Spinal cord (tissue), 10 donors: ENCODE results near the gene MBD2. TPM values are rescaled to one million over a fixed set of nuclear protein-coding genes. Genes with fewer than 3 reads are reported as not detected.

Source experiments
- DNase-seq, 6 donors: peaks; one replicate each; pipeline versions ENCODE4 v3.0.0 to v3.0.0-alpha.2; 2013 to 2015; ENCODE audit warnings: low spot score in 6 of 6, low read depth in 4 of 6
- H3K27ac ChIP-seq: one replicate; pipeline ENCODE4 v1.5.1; 2013; ENCODE audit warnings: low read depth, low read length, control low read depth
- H3K27me3 ChIP-seq: one replicate; pipeline ENCODE4 v1.6.1; 2013; ENCODE audit warnings: low read length; ENCODE audit not compliant: control insufficient read depth, insufficient read depth
- H3K36me3 ChIP-seq: one replicate; pipeline ENCODE4 v1.6.1; 2013; ENCODE audit warnings: low read length; ENCODE audit not compliant: control insufficient read depth, insufficient read depth
- H3K4me1 ChIP-seq: one replicate; pipeline ENCODE4 v1.6.1; 2013; ENCODE audit warnings: low read length; ENCODE audit not compliant: control insufficient read depth, insufficient read depth
- H3K4me3 ChIP-seq: one replicate; pipeline ENCODE4 v1.5.1; 2013; ENCODE audit warnings: low read depth, low read length, control low read depth
- H3K9me3 ChIP-seq: one replicate; pipeline ENCODE4 v1.6.1; 2013; ENCODE audit warnings: low read length; ENCODE audit not compliant: control insufficient read depth, insufficient read depth
- WGBS: methylation state at CpG from one replicate; pipeline ENCODE4 v1.1.5; 2013; ENCODE audit warnings: missing lambda C conversion rate; ENCODE audit not compliant: insufficient coverage; 5-methylcytosine and 5-hydroxymethylcytosine counted together
- polyA plus RNA-seq, 2 donors: library from polyadenylated mRNA; unstranded; fragments of 120-200 nt; gene quantifications; one replicate each; pipeline ENCODE4 v1.2.1, GENCODE V29; 2013; ENCODE audit not compliant: insufficient read length in 2 of 2
- total RNA-seq, 2 donors: library from RNA; depleted of rRNA in 1 of 2; stranded (reverse); fragments of 120-200 nt in 1 of 2; fragments of >200 nt in 1 of 2; gene quantifications; one replicate each; pipeline versions ENCODE4 v1.2.3 to v1.2.4, GENCODE V29; 2013 to 2014
- donor health status: healthy.

MBD2 gene
- total and polyA plus RNA-seq, 4 donors, result 22.5 to 46.9 (median 40.6) TPM

- Histone ChIP-seq H3K27ac (no peak overlapping the region), H3K4me3 (no peak overlapping the region), H3K9me3 (no peaks in the 10 kb centered on the region), H3K27me3 (no peaks in the 10 kb centered on the region), H3K4me1 (no peaks in the 10 kb centered on the region), H3K36me3 (peaks cover 5% of the 10 kb centered on the region)
- 94% methylated on average over 3 of the region's 4 CpGs for WGBS
- no peak for DNase-seq
Measured at GRCh38 chr18:54148678-54149077, 75.8 kb downstream of the MBD2 start.

DNA sequence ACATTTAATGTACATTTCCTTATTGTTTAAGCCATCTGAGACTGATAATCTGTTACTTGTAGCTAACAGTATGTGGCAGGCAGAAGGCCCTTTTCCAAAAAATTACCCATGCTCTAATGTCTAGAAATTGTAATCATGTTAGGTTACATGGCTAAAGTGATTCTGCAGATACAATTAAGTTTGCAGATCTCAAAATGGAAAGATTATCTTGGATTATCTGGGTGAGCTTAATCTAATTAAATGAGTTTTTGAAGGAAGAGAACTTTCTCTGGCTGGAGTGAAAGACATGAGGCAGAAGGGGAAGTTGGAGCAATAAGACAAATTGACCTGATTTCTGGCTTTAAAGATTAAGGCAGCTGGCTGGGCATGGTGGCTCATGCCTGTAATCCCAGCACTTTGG lies 76.3 kb downstream of the MBD2 start:
- no peaks in the 10 kb centered on the region for H3K27me3 ChIP-seq
- H3K4me1 ChIP-seq, result no peaks in the 10 kb centered on the region
- H3K36me3 ChIP-seq, result peaks cover 4% of the 10 kb centered on the region
- H3K27ac ChIP-seq, result no peak overlapping the region
- no peak for DNase-seq
- H3K9me3 ChIP-seq, result no peaks in the 10 kb centered on the region
- H3K4me3 ChIP-seq, result no peak overlapping the region

GRCh38 chr18:54147439-54147838 lies 77.0 kb downstream of the MBD2 start:
- H3K9me3 ChIP-seq, result no peaks in the 10 kb centered on the region
- no peaks in the 10 kb centered on the region for H3K4me1 ChIP-seq
- H3K36me3 ChIP-seq, result no peaks in the 10 kb centered on the region
- H3K4me3 ChIP-seq, result no peak overlapping the region
- no CpG with 5 or more reads among the region's 2 CpGs for WGBS
- no peak for DNase-seq
- no peaks in the 10 kb centered on the region for H3K27me3 ChIP-seq
- no peak overlapping the region for H3K27ac ChIP-seq

- no peaks in the 10 kb centered on the region for H3K9me3 ChIP-seq
- H3K27ac ChIP-seq, result no peak overlapping the region
- H3K27me3 ChIP-seq, result no peaks in the 10 kb centered on the region
- WGBS, result no CpG with 5 or more reads among the region's 3 CpGs
- DNase-seq, result no peak
- no peaks in the 10 kb centered on the region for H3K4me1 ChIP-seq
- H3K36me3 ChIP-seq, result no peaks in the 10 kb centered on the region
- no peak overlapping the region for H3K4me3 ChIP-seq
Measured at GRCh38 chr18:54141041-54141608, 83.3 kb downstream of the MBD2 start.

- DNase-seq, result no peak
- no peak overlapping the region for H3K27ac ChIP-seq
- no peaks in the 10 kb centered on the region for H3K27me3 ChIP-seq
- H3K4me3 ChIP-seq, result no peak overlapping the region
- H3K9me3 ChIP-seq, result no peaks in the 10 kb centered on the region
- no CpG with 5 or more reads among the region's 1 CpG for WGBS
- H3K36me3 ChIP-seq, result no peaks in the 10 kb centered on the region
- H3K4me1 ChIP-seq, result no peaks in the 10 kb centered on the region
Measured at GRCh38 chr18:54140641-54141040, 83.8 kb downstream of the MBD2 start.

DNA sequence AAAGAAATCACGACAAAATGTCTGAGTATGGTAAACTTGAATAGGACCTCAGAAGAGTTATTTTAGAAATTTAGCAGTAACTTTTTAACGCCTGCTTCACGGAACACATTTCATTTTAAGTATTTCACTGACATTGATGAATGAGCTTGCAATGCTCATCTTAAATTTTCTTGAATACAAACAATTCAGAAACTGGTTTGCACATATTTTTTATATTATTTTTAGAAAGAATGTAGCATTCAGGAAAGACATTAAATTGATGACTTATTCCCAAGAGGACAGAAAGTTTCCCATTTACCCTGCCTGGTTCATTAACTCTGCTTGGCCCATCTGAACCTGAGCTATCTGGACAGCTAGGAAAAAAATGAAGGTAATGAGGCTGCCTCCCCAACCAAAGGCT lies 89.3 kb downstream of the MBD2 start:
- Histone ChIP-seq H3K27me3 (no peaks in the 10 kb centered on the region), H3K36me3 (no peaks in the 10 kb centered on the region), H3K4me3 (no peak overlapping the region), H3K9me3 (no peaks in the 10 kb centered on the region), H3K4me1 (no peaks in the 10 kb centered on the region), H3K27ac (no peak overlapping the region)
- no CpG with 5 or more reads among the region's 3 CpGs for WGBS
- DNase-seq, result no peak

GRCh38 chr18:54134053-54134452 lies 90.4 kb downstream of the MBD2 start:
- H3K4me3 ChIP-seq, result no peak overlapping the region
- no peaks in the 10 kb centered on the region for H3K27me3 ChIP-seq
- no peaks in the 10 kb centered on the region for H3K9me3 ChIP-seq
- no peak for DNase-seq
- H3K36me3 ChIP-seq, result no peaks in the 10 kb centered on the region
- H3K27ac ChIP-seq, result no peak overlapping the region
- H3K4me1 ChIP-seq, result no peaks in the 10 kb centered on the region

DNA sequence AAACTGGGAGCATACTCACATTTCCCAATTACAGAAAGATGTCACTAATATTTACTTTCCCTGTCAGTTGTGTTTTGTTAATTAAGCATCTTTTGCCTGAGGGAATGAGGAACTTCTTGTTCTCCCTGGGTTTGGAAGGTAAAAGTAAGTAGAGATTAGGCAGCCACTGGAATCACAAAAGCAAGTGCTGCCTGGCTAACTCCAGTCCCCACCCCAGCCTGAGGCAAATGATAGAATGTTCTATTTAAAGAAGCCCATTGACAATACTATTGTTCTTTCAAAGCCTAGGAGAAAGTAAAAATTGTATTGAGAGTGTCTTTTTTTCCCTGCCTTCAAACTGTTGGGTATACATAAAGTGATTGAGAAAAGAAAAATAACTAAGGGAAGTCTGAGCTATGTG lies 93.8 kb downstream of the MBD2 start:
- DNase-seq, result no peak

DNA sequence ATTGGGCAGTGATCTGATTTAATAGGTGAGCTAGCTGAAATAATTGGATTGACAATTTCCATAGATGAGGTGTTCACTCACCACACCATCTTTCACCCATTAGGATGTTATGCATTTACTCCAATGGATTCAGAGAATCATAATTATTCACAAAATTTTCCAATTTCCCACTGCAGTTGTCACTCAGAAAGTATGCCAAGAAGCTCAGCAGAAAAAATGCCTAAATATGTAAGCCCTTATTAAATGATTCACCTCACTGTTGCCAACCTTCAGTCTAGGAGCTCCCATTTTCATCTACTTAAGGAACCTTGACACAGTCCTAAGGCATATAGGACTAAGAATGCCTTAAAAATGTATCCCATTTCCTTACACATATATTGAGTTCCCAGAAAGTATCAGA lies 94.3 kb downstream of the MBD2 start:
- H3K36me3 ChIP-seq, result no peaks in the 10 kb centered on the region
- no peaks in the 10 kb centered on the region for H3K4me1 ChIP-seq
- DNase-seq, result no peak
- no peak overlapping the region for H3K4me3 ChIP-seq
- H3K27me3 ChIP-seq, result no peaks in the 10 kb centered on the region
- H3K9me3 ChIP-seq, result no peaks in the 10 kb centered on the region
- H3K27ac ChIP-seq, result no peak overlapping the region

More for the DNA sequence above, 93.8 kb downstream of the MBD2 start:
- no peaks in the 10 kb centered on the region for H3K36me3 ChIP-seq
- no peak overlapping the region for H3K27ac ChIP-seq
- H3K4me1 ChIP-seq, result no peaks in the 10 kb centered on the region
- no peaks in the 10 kb centered on the region for H3K9me3 ChIP-seq
- H3K4me3 ChIP-seq, result no peak overlapping the region
- H3K27me3 ChIP-seq, result no peaks in the 10 kb centered on the region

GRCh38 chr18:54129448-54130067 lies 94.9 kb downstream of the MBD2 start:
- WGBS, result 82% methylated on average over 3 of the region's 4 CpGs
- H3K27me3 ChIP-seq, result no peaks in the 10 kb centered on the region
- H3K9me3 ChIP-seq, result no peaks in the 10 kb centered on the region
- no peak overlapping the region for H3K27ac ChIP-seq
- no peak for DNase-seq
- H3K4me1 ChIP-seq, result no peaks in the 10 kb centered on the region
- no peak overlapping the region for H3K4me3 ChIP-seq
- no peaks in the 10 kb centered on the region for H3K36me3 ChIP-seq
